SU-DHL-6 (cell line): ENCODE measurements around the gene NT5C1A.

ENCODE experiments used
- EZH2phosphoT487 ChIP-seq: fragments of 200-600 bp; sonication (generic), shearing (Covaris generic); conservative IDR thresholded peaks from 2 replicates; pipeline ENCODE4 v1.6.1; 2018; ENCODE audit warnings: mild to moderate bottlenecking, antibody characterized with exemption, low read length, moderate library complexity, mixed read lengths
- TF ChIP-seq, protein P1 (sequence below): fragments of 200-600 bp; sonication (generic); IDR thresholded peaks from one replicate; pipeline ENCODE4 v1.5.1; 2017; ENCODE audit warnings: antibody characterized with exemption, mild to moderate bottlenecking, low read length, moderate library complexity; ENCODE audit not compliant: insufficient read depth, poor library complexity, severe bottlenecking

DNA sequence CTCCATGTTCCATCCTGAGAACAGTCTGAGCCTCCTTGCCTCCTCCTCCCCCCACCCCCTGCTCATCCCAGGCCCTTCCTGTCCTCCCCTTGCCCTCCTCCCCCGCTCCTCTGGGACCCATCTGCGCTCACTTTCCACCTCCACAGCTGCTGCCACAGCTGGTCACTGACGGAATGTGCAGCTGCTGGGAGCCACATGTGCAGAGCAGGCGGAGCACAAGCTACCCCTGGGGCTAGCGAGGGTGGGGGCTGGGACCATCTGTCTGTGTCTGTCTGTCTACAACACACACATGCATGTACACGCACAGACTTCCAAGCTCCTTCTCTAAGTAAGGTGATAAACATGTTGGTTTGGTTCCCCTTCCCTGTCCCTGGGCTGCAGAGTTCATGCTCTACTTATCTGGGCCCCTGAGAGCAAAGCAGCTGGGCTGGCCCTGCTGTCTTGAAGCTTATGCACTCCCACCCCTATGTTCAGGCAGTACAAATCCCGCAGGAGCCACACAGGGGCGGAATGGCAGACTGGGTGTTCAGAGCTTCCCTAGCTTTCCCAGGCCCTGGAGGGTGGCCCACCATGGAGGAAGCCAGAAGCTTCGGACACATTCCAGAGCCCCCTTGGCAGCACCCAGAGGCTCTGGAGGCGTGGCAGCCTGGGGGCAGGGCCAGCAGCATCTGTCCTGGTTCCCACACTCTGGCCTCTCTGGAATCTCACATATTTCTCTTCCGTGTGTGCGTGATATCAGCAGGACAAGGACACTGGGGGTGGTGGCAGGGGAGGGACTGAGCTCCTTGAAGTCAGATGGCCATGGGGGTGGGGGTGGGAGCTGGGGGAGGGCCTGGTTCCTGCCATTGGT lies 25.4 kb downstream of the NT5C1A start:
- TF ChIP-seq, protein P1, sequence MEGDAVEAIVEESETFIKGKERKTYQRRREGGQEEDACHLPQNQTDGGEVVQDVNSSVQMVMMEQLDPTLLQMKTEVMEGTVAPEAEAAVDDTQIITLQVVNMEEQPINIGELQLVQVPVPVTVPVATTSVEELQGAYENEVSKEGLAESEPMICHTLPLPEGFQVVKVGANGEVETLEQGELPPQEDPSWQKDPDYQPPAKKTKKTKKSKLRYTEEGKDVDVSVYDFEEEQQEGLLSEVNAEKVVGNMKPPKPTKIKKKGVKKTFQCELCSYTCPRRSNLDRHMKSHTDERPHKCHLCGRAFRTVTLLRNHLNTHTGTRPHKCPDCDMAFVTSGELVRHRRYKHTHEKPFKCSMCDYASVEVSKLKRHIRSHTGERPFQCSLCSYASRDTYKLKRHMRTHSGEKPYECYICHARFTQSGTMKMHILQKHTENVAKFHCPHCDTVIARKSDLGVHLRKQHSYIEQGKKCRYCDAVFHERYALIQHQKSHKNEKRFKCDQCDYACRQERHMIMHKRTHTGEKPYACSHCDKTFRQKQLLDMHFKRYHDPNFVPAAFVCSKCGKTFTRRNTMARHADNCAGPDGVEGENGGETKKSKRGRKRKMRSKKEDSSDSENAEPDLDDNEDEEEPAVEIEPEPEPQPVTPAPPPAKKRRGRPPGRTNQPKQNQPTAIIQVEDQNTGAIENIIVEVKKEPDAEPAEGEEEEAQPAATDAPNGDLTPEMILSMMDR: no peak
- TF ChIP-seq EZH2phosphoT487: no peak
